ENCODE results near the gene CFAP299.

The CFAP299 gene

GRCh38 chr4:80419946-80420345, 84.4 kb downstream of the CFAP299 start:
- DNase-seq (ENCODE audit: extremely low read depth, low read depth), result no peak
- TF ChIP-seq CTCF (IDR thresholded peaks at IDR 0.05; ENCODE audit: low read depth, low read length, missing control alignments), result no peak
- no peak overlapping the region for H3K4me3 ChIP-seq (replicated peaks; ENCODE audit: low read depth, low read length)

GRCh38 chr4:80420638-80421037, 85.1 kb downstream of the CFAP299 start:
- H3K4me3 ChIP-seq (replicated peaks; ENCODE audit: low read depth, low read length), result no peak overlapping the region
- DNase-seq (ENCODE audit: extremely low read depth, low read depth), result no peak
- no peak for TF ChIP-seq CTCF (IDR thresholded peaks at IDR 0.05; ENCODE audit: low read depth, low read length, missing control alignments)

- no peak for TF ChIP-seq CTCF (IDR thresholded peaks at IDR 0.05; ENCODE audit: low read depth, low read length, missing control alignments)
- H3K4me3 ChIP-seq (replicated peaks; ENCODE audit: low read depth, low read length), result no peak overlapping the region
- DNase-seq (ENCODE audit: extremely low read depth, low read depth), result no peak
These were observed 87.3 kb downstream of the CFAP299 start for GRCh38 chr4:80422727-80423404.

GRCh38 chr4:80423553-80424224, 88.2 kb downstream of the CFAP299 start:
- H3K4me3 ChIP-seq (replicated peaks; ENCODE audit: low read depth, low read length), result no peak overlapping the region
- no peak for DNase-seq (ENCODE audit: extremely low read depth, low read depth)
- TF ChIP-seq CTCF (IDR thresholded peaks at IDR 0.05; ENCODE audit: low read depth, low read length, missing control alignments), result no peak

- H3K4me3 ChIP-seq (replicated peaks; ENCODE audit: low read depth, low read length), result no peak overlapping the region
- DNase-seq (ENCODE audit: extremely low read depth, low read depth), result no peak
- no peak for TF ChIP-seq CTCF (IDR thresholded peaks at IDR 0.05; ENCODE audit: low read depth, low read length, missing control alignments)
These were observed 88.7 kb downstream of the CFAP299 start for GRCh38 chr4:80424225-80424581.

GRCh38 chr4:80425124-80426100, 89.9 kb downstream of the CFAP299 start:
- TF ChIP-seq CTCF (IDR thresholded peaks at IDR 0.05; ENCODE audit: low read depth, low read length, missing control alignments), result no peak
- no peak overlapping the region for H3K4me3 ChIP-seq (replicated peaks; ENCODE audit: low read depth, low read length)
- no peak for DNase-seq (ENCODE audit: extremely low read depth, low read depth)

Measured in HFF-Myc (cell line).